Hematopoietic multipotent progenitor cell treated with erythropoietin and hydrocortisone succinate and interleukin-3 and kit ligand, for 6 days (in vitro differentiated cells): Measurements from ENCODE around the gene ARPC5.
"Not testable (repeated sequence)": the region's sequence is repeated elsewhere in the genome, so short reads cannot be mapped to it uniquely, and the experiment has no call there.

Experiments used
- DNase-seq: peaks from one replicate; pipeline ENCODE4 v3.0.0-alpha.2; 2015

The ARPC5 gene

GRCh38 chr1:183645531-183645930, 9.9 kb upstream of the ARPC5 start:
- peak; percentile 55 for DNase-seq

GRCh38 chr1:183642166-183642565, 6.6 kb upstream of the ARPC5 start:
- DNase-seq: no peak

GRCh38 chr1:183640193-183640592, 4.6 kb upstream of the ARPC5 start:
- no peak for DNase-seq

- peak; percentile 19 for DNase-seq
These were observed 3.2 kb upstream of the ARPC5 start for GRCh38 chr1:183638649-183639387.

GRCh38 chr1:183636783-183637182, 1.2 kb upstream of the ARPC5 start:
- DNase-seq: no peak

GRCh38 chr1:183636334-183636682, 725 bp upstream of the ARPC5 start:
- DNase-seq: no peak

- DNase-seq: peak; percentile 22
These were observed 431 bp downstream of the ARPC5 start for GRCh38 chr1:183635099-183635605.

- DNase-seq: peak; percentile 20
These were observed 1.0 kb downstream of the ARPC5 start for GRCh38 chr1:183634429-183635065.

GRCh38 chr1:183633676-183634343, 1.8 kb downstream of the ARPC5 start:
- DNase-seq: peak; percentile 84

GRCh38 chr1:183632964-183633363, 2.6 kb downstream of the ARPC5 start:
- DNase-seq: peak; percentile 21

GRCh38 chr1:183632114-183632513, 3.5 kb downstream of the ARPC5 start:
- DNase-seq: no peak

- DNase-seq: no peak
These were observed 4.8 kb downstream of the ARPC5 start for GRCh38 chr1:183630748-183631147.

- DNase-seq: no peak
These were observed 7.0 kb downstream of the ARPC5 start for GRCh38 chr1:183628537-183628936.

GRCh38 chr1:183626236-183626635, 9.3 kb downstream of the ARPC5 start:
- DNase-seq: not testable (repeated sequence)

GRCh38 chr1:183622884-183623785, 12.4 kb downstream of the ARPC5 start:
- peak; percentile 80 for DNase-seq

GRCh38 chr1:183622013-183622412, 13.6 kb downstream of the ARPC5 start:
- no peak for DNase-seq

- no peak for DNase-seq
These were observed 15.3 kb downstream of the ARPC5 start for GRCh38 chr1:183620311-183620710.

- no peak for DNase-seq
These were observed 15.8 kb downstream of the ARPC5 start for GRCh38 chr1:183619781-183620180.

GRCh38 chr1:183618202-183618601, 17.4 kb downstream of the ARPC5 start:
- DNase-seq: not testable (repeated sequence)

GRCh38 chr1:183612975-183613374, 22.6 kb downstream of the ARPC5 start:
- not testable (repeated sequence) for DNase-seq

GRCh38 chr1:183612407-183612806, 23.2 kb downstream of the ARPC5 start:
- DNase-seq: no peak

- DNase-seq: no peak
These were observed 24.6 kb downstream of the ARPC5 start for GRCh38 chr1:183611021-183611420.
